Kidney (tissue), 14 donors: Measurements from ENCODE around the gene FARP1. TPM values are rescaled to one million over a fixed set of nuclear protein-coding genes. Genes with fewer than 3 reads are reported as not detected.

Experiments
- DNase-seq, 5 donors: peaks; one replicate each; pipeline ENCODE4 v3.0.0-alpha.2; 2013 to 2020
- FAIRE-seq: peaks from 2 replicates; lab custom pipeline; 2012; peaks lifted over from hg19 to GRCh38; lab: Jason Lieb, UNC
- H3K27ac ChIP-seq, 2 donors: one replicate each; pipeline ENCODE4 v1.7.0; 2013; ENCODE audit warnings: low read depth in 2 of 2, low read length in 2 of 2, inconsistent platforms in 1 of 2
- H3K27me3 ChIP-seq: one replicate; pipeline ENCODE4 v1.7.1; 2013; ENCODE audit warnings: low read length, inconsistent platforms; ENCODE audit not compliant: control insufficient read depth, insufficient read depth
- H3K36me3 ChIP-seq, 3 donors: one replicate each; pipeline versions ENCODE4 v1.7.0 to v1.7.1; 2013; ENCODE audit warnings: low read length in 3 of 3, control low read depth in 1 of 3, inconsistent platforms in 1 of 3; ENCODE audit not compliant: insufficient read depth in 3 of 3, control insufficient read depth in 2 of 3
- H3K4me1 ChIP-seq, 3 donors: one replicate each; pipeline versions ENCODE4 v1.7.0 to v1.7.1; 2013; ENCODE audit warnings: low read length in 3 of 3, inconsistent platforms in 1 of 3, low read depth in 1 of 3; ENCODE audit not compliant: control insufficient read depth in 2 of 3, insufficient read depth in 2 of 3
- H3K4me3 ChIP-seq, 3 donors: one replicate each; pipeline versions ENCODE4 v1.7.0 to v1.8.1; 2013; ENCODE audit warnings: low read length in 3 of 3, control low read depth in 1 of 3, inconsistent platforms in 1 of 3
- H3K9ac ChIP-seq, 3 donors: one replicate each; pipeline versions ENCODE4 v1.7.0 to v1.7.1; 2013; ENCODE audit warnings: low read length in 3 of 3, control low read depth in 1 of 3, inconsistent platforms in 1 of 3
- H3K9me3 ChIP-seq, 3 donors: one replicate each; pipeline versions ENCODE4 v1.7.0 to v1.7.1; 2013; ENCODE audit warnings: low read length in 3 of 3, control low read depth in 1 of 3, inconsistent platforms in 1 of 3; ENCODE audit not compliant: control insufficient read depth in 2 of 3, insufficient read depth in 1 of 3
- CTCF ChIP-seq: IDR thresholded peaks from 3 replicates; pipeline ENCODE4 v1.5.1; 2012; ENCODE audit warnings: mild to moderate bottlenecking, moderate library complexity, borderline replicate concordance; ENCODE audit not compliant: insufficient read depth; ENCODE audit errors: extremely low read depth
- intact Hi-C: fragments of 100-400 bp; cut with DNase I; formaldehyde crosslinking; loops from one replicate; pipeline ENCODE4 v1.11.1; 2022
- polyA plus RNA-seq: library from polyadenylated mRNA; stranded (reverse); fragments of 350-450 nt; fragmentation: Illumina TruSeq; extraction: RNeasy Lipid Tissue Mini Kit (QIAGEN cat#74804); gene quantifications from one replicate; pipeline ENCODE4 v1.2.3, GENCODE V29; 2014; ENCODE audit warnings: low read depth, low replicate concordance; ENCODE audit not compliant: insufficient read depth
- total RNA-seq: library from RNA; stranded (reverse); fragmentation: NEBNext Ultra II Directional; extraction: Animal tissue kit (Norgen Biotek cat#: 25700); gene quantifications from one replicate; pipeline ENCODE4 v1.2.1, GENCODE V29; 2021
- donor health status: control.
- donor health status: control.
- donor health status: control.
- donor health status: control.
- donor health status: control.
- donor health status: DM: yes; HTN: yes; CAD: no.
- donor health status: Normal renal cell carcinoma (clear cell type).

The FARP1 gene
- total and polyA plus RNA-seq, 2 donors from 2014 or later = 123 to 229 TPM

- TF ChIP-seq CTCF = no peak
- H3K27me3 ChIP-seq = no peaks in the 10 kb centered on the region
- peaks cover 0 to 16% (median 4%) of the 10 kb centered on the region in 3 donors for H3K36me3 ChIP-seq
- no peak for FAIRE-seq
- no peak overlapping the region for H3K4me3 ChIP-seq
- H3K9me3 ChIP-seq = no peaks in the 10 kb centered on the region
- DNase-seq = no peak
- intact Hi-C loops = no loop called here
- H3K9ac ChIP-seq = no peak overlapping the region
- no peak overlapping the region for H3K27ac ChIP-seq
- H3K4me1 ChIP-seq = no peaks in the 10 kb centered on the region
Measured at GRCh38 chr13:98348466-98349200, 205.7 kb downstream of the FARP1 start.

- H3K4me3 ChIP-seq = no peak overlapping the region
- DNase-seq (peak in 3 of 5 donors; percentile 46 to 62 (median 51)), FAIRE-seq (no peak)
- no peak overlapping the region for H3K9ac ChIP-seq
- H3K36me3 ChIP-seq = peaks cover 0 to 16% (median 4%) of the 10 kb centered on the region in 3 donors
- intact Hi-C loops = no loop called here
- no peak overlapping the region for H3K27ac ChIP-seq
- peak; percentile 12 for TF ChIP-seq CTCF
- no peaks in the 10 kb centered on the region for H3K4me1 ChIP-seq
- H3K27me3 ChIP-seq = no peaks in the 10 kb centered on the region
- H3K9me3 ChIP-seq = no peaks in the 10 kb centered on the region
Measured at GRCh38 chr13:98349731-98350305, 206.9 kb downstream of the FARP1 start.

- Histone ChIP-seq H3K4me1 (no peaks in the 10 kb centered on the region), H3K4me3 (no peak overlapping the region), H3K36me3 (peaks cover 0 to 8% (median 4%) of the 10 kb centered on the region in 3 donors), H3K27me3 (no peaks in the 10 kb centered on the region), H3K27ac (no peak overlapping the region), H3K9me3 (no peaks in the 10 kb centered on the region), H3K9ac (no peak overlapping the region)
- DNase-seq (peak in 1 of 5 donors; percentile 78), FAIRE-seq (no peak)
- intact Hi-C loops = no loop called here
- no peak for TF ChIP-seq CTCF
Measured at GRCh38 chr13:98350746-98351330, 207.9 kb downstream of the FARP1 start.
